OCI-LY7 (cell line): ENCODE measurements around the gene SMIM33.

Experiments
- EZH2phosphoT487 ChIP-seq: fragments of 200-600 bp; sonication (generic); IDR thresholded peaks from 2 replicates; pipeline ENCODE4 v1.6.1; 2018; ENCODE audit warnings: low read depth, borderline replicate concordance, mild to moderate bottlenecking, mixed run types, antibody characterized with exemption, low read length, moderate library complexity, mixed read lengths
- TF ChIP-seq, protein P1 (sequence below): fragments of 200-600 bp; sonication (generic); conservative IDR thresholded peaks from 2 replicates; pipeline ENCODE4 v1.5.1; 2014; ENCODE audit warnings: mild to moderate bottlenecking, antibody characterized with exemption, low read length, moderate library complexity, mixed read lengths

DNA sequence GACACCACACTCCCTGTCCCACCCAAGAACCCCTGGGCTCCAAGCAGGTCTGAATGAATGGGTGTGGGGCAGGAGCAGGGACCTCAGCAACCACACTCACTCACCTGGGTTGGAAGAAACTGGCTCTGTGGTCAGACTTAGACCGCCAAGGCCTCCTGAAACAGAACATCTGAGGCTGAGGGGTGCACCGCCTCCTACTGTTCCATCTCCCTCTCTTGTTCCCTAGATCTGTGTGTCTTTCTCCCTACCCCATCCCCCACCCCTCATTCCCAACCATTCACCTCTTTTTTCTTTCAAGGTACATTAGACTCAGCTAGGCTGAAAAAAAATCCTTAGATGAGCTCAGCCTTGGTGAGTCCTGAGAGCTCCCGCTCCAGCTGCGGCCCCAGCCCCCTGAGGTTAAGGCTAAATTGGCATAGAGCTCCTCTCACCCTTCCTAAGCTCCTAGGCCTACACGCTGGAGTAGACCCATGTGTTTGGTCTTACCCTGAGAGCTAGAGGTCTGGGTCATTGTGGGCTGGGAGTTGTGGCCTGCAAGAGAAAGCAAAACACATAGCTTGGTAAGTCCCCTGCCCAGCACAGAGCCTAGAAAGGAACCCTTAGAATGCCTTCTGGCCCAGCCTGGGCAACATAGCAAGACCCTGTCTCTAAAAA is 13.0 kb upstream of the SMIM33 start:
- TF ChIP-seq, protein P1, sequence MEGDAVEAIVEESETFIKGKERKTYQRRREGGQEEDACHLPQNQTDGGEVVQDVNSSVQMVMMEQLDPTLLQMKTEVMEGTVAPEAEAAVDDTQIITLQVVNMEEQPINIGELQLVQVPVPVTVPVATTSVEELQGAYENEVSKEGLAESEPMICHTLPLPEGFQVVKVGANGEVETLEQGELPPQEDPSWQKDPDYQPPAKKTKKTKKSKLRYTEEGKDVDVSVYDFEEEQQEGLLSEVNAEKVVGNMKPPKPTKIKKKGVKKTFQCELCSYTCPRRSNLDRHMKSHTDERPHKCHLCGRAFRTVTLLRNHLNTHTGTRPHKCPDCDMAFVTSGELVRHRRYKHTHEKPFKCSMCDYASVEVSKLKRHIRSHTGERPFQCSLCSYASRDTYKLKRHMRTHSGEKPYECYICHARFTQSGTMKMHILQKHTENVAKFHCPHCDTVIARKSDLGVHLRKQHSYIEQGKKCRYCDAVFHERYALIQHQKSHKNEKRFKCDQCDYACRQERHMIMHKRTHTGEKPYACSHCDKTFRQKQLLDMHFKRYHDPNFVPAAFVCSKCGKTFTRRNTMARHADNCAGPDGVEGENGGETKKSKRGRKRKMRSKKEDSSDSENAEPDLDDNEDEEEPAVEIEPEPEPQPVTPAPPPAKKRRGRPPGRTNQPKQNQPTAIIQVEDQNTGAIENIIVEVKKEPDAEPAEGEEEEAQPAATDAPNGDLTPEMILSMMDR: no peak
- no peak for TF ChIP-seq EZH2phosphoT487
